ENCODE results near the gene CDCA3. TPM values are rescaled to one million over a fixed set of nuclear protein-coding genes. Genes with fewer than 3 reads are reported as not detected.
"Not testable (repeated sequence)": the region's sequence is repeated elsewhere in the genome, so short reads cannot be mapped to it uniquely, and the experiment has no call there.

CDCA3 gene
- total RNA-seq, 2 experiments from 2014 or later, result 151 to 222 TPM

- Histone ChIP-seq H3K4me2 (ENCODE audit: low read length) (peak overlapping the region; percentile 99), H3K4me1 (ENCODE audit: insufficient read depth, low read length, poor library complexity, severe bottlenecking) (peaks cover 49% of the 10 kb centered on the region), H3K9me3 (ENCODE audit: low read length) (no peaks in the 10 kb centered on the region), H3K79me2 (ENCODE audit: insufficient read depth, low read depth, low read length) (peaks cover 22% of the 10 kb centered on the region; the same call in 1 of the 2 replicates), H3K36me3 (ENCODE audit: insufficient read depth, low read length) (peaks cover 47% of the 10 kb centered on the region), H4K20me1 (ENCODE audit: insufficient read depth, low read length) (0 out of 2 replicates have a peak, but pooled peaks cover 10% of the 10 kb centered on the region), H3K9me2 (ENCODE audit: insufficient read depth, low read length) (no peaks in the 10 kb centered on the region), H3K4me3 (ENCODE audit: low read depth, low read length, poor library complexity, severe bottlenecking) (peak overlapping the region; percentile 77), H2AFZ (ENCODE audit: low read length) (no peak overlapping the region), H3K27ac (ENCODE audit: low read depth, low read length, poor library complexity, severe bottlenecking) (peak overlapping the region; percentile 60)
- CTCF ChIA-PET (ENCODE audit: unreplicated experiment), result interaction anchor here (0.6 to 2.8 kb wide), 10 partner anchors 10 to 119 kb away, joined by 3 to 17 read pairs (median 4); partner anchors contain the start of genes CDCA3, MLF2 and USP5
- POLR2A ChIA-PET, result interaction anchor here (0.6 to 2.6 kb wide), 15 partner anchors 10 to 148 kb away, joined by 3 to 19 read pairs (median 3); partner anchors contain the start of genes C12orf57, CDCA3, LPCAT3 and RNU7-1
- BruUV-seq (replicated peaks), result TSS peak; percentile 65
- no peak for TF ChIP-seq EZH2phosphoT487 (IDR thresholded peaks at IDR 0.05; ENCODE audit: borderline replicate concordance, low read depth, low read length)
- TF ChIP-seq, protein P1, sequence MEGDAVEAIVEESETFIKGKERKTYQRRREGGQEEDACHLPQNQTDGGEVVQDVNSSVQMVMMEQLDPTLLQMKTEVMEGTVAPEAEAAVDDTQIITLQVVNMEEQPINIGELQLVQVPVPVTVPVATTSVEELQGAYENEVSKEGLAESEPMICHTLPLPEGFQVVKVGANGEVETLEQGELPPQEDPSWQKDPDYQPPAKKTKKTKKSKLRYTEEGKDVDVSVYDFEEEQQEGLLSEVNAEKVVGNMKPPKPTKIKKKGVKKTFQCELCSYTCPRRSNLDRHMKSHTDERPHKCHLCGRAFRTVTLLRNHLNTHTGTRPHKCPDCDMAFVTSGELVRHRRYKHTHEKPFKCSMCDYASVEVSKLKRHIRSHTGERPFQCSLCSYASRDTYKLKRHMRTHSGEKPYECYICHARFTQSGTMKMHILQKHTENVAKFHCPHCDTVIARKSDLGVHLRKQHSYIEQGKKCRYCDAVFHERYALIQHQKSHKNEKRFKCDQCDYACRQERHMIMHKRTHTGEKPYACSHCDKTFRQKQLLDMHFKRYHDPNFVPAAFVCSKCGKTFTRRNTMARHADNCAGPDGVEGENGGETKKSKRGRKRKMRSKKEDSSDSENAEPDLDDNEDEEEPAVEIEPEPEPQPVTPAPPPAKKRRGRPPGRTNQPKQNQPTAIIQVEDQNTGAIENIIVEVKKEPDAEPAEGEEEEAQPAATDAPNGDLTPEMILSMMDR (conservative IDR thresholded peaks at IDR 0.05; ENCODE audit: low read length), result peak; percentile 92
- DNase-seq (ENCODE audit: low spot score), result peak; percentile 87
- intact Hi-C loops (cut with micrococcal nuclease; ENCODE audit: unreplicated experiment), result loop anchor here (1.0 to 5.0 kb wide), 8 partner anchors 19 to 320 kb away; partner anchors contain the start of genes C1RL, ENO2, LPCAT3 and USP5
These were observed 21.3 kb upstream of the CDCA3 start for GRCh38 chr12:6872073-6873048.

DNA sequence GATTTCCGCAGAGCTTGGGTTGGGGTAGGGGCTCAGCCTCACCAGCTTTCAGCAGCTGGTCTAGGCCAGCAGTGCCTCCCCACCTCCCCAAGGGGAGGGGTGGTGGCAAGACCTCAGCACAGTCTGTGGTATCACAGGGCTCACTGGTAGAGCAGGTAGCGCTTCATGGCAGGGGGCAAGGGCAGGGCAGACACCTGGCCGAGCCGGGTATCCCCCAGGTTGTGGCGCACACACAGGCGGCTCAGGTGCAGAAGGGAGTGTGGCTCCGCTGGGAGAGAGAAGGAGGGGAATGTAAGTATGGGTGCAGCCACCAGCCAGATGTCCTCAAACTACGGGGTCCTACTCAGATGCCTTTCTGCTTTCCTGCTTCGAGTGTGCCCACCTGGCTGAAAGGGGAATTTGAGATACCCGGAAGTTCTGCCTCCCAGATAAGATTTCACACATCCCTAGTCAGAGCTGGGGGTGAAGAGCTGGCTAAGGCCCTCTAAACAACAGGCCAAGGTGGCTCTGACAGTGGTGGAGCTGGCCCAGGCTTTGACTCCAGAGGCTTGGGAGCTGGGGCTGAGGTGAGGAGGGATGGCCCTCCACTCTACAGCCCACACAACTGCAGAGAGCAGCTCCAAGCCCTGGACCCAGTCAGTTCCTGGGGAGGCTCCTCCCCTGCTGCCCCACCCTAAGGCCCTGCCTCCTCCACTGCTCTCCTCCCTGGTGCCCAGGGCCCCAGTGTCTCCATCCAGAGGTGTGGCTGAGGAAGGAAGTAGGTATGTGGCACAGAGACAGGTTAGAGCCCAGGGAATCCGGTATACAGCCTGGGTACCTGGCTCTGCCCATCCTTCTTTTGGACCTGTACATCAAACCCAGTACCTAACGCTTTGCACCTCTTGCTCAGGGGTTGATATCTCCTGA lies 20.2 kb upstream of the CDCA3 start:
- Histone ChIP-seq H3K4me3 (ENCODE audit: low read depth, low read length, poor library complexity, severe bottlenecking) (peak overlapping the region; percentile 77), H4K20me1 (ENCODE audit: insufficient read depth, low read length) (0 out of 2 replicates have a peak, but pooled peaks cover 10% of the 10 kb centered on the region)
- intact Hi-C loops (cut with micrococcal nuclease; ENCODE audit: unreplicated experiment), result loop anchor here (5.0 kb wide), 3 partner anchors 91 to 321 kb away; partner anchors contain the start of gene C1RL

DNA sequence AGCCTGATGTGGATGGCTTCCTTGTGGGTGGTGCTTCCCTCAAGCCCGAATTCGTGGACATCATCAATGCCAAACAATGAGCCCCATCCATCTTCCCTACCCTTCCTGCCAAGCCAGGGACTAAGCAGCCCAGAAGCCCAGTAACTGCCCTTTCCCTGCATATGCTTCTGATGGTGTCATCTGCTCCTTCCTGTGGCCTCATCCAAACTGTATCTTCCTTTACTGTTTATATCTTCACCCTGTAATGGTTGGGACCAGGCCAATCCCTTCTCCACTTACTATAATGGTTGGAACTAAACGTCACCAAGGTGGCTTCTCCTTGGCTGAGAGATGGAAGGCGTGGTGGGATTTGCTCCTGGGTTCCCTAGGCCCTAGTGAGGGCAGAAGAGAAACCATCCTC lies 19.2 kb upstream of the CDCA3 start:
- CTCF ChIA-PET (ENCODE audit: unreplicated experiment); H3K4me3 ChIP-seq (ENCODE audit: low read depth, low read length, poor library complexity, severe bottlenecking); DNase-seq (ENCODE audit: low spot score); H3K9me2 ChIP-seq (ENCODE audit: insufficient read depth, low read length); H2AFZ ChIP-seq (ENCODE audit: low read length); H3K9me3 ChIP-seq (ENCODE audit: low read length): not testable (repeated sequence)
- POLR2A ChIA-PET, result interaction anchor here (0.6 to 2.0 kb wide), 3 partner anchors 12 to 209 kb away, joined by 3 to 7 read pairs (median 4); no protein-coding TSS in a partner anchor
- H3K79me2 ChIP-seq (ENCODE audit: insufficient read depth, low read depth, low read length), result peaks cover 22% of the 10 kb centered on the region; the same call in 1 of the 2 replicates
- H3K4me1 ChIP-seq (ENCODE audit: insufficient read depth, low read length, poor library complexity, severe bottlenecking), result peaks cover 59% of the 10 kb centered on the region
- peaks cover 54% of the 10 kb centered on the region for H3K36me3 ChIP-seq (ENCODE audit: insufficient read depth, low read length)
- intact Hi-C loops (cut with micrococcal nuclease; ENCODE audit: unreplicated experiment), result loop anchor here (5.0 kb wide), 3 partner anchors 92 to 322 kb away; partner anchors contain the start of gene C1RL
- H3K4me2 ChIP-seq (ENCODE audit: low read length), result peak overlapping the region; percentile 100; the same call in 1 of the 2 replicates
- H4K20me1 ChIP-seq (ENCODE audit: insufficient read depth, low read length), result 0 out of 2 replicates have a peak, but pooled peaks cover 10% of the 10 kb centered on the region
- BruUV-seq (replicated peaks), result TSS peak; percentile 89
- peak overlapping the region; percentile 60 for H3K27ac ChIP-seq (ENCODE audit: low read depth, low read length, poor library complexity, severe bottlenecking)

More for the DNA sequence above, 20.2 kb upstream of the CDCA3 start:
- BruUV-seq (replicated peaks), result no TSS peak
- POLR2A ChIA-PET, result interaction anchor here (0.7 to 2.6 kb wide), 5 partner anchors 11 to 208 kb away, joined by 3 to 19 read pairs (median 3); partner anchors contain the start of genes CDCA3 and USP5
- peak; percentile 26 for DNase-seq (ENCODE audit: low spot score)
- peak overlapping the region; percentile 99 for H3K4me2 ChIP-seq (ENCODE audit: low read length)
- CTCF ChIA-PET (ENCODE audit: unreplicated experiment), result interaction anchor here (1.3 to 2.8 kb wide), 2 partner anchors 20 to 118 kb away, joined by 5 to 17 read pairs; partner anchors contain the start of gene MLF2
- TF ChIP-seq EZH2phosphoT487 (IDR thresholded peaks at IDR 0.05; ENCODE audit: borderline replicate concordance, low read depth, low read length), result no peak
- TF ChIP-seq, protein P1 (conservative IDR thresholded peaks at IDR 0.05; ENCODE audit: low read length), result no peak
- peaks cover 57% of the 10 kb centered on the region for H3K4me1 ChIP-seq (ENCODE audit: insufficient read depth, low read length, poor library complexity, severe bottlenecking)
- H3K27ac ChIP-seq (ENCODE audit: low read depth, low read length, poor library complexity, severe bottlenecking), result peak overlapping the region; percentile 60
- H3K9me3 ChIP-seq (ENCODE audit: low read length), result no peaks in the 10 kb centered on the region
- peaks cover 44% of the 10 kb centered on the region for H3K36me3 ChIP-seq (ENCODE audit: insufficient read depth, low read length)
- H3K9me2 ChIP-seq (ENCODE audit: insufficient read depth, low read length), result no peaks in the 10 kb centered on the region
- no peak overlapping the region for H2AFZ ChIP-seq (ENCODE audit: low read length)
- H3K79me2 ChIP-seq (ENCODE audit: insufficient read depth, low read depth, low read length), result peaks cover 22% of the 10 kb centered on the region; the same call in 1 of the 2 replicates

All from OCI-LY7 (cell line).